Caco-2 (cell line): Measurements from ENCODE around the gene DSE. TPM values are rescaled to one million over a fixed set of nuclear protein-coding genes. Genes with fewer than 3 reads are reported as not detected.

Experiments used
- BruUV-seq: library from RNA; stranded (reverse); fragments of 400-500 nt; replicated peaks from 2 replicates; lab custom pipeline; 2021; lab: Mats Ljungman, UMichigan
- CTCF ChIA-PET: fragments of 300-600 bp; sonication (Branson Sonifier 250); formaldehyde crosslinking; loops from one replicate; lab custom pipeline; 2022; ENCODE audit warnings: antibody characterized with exemption; lab: Charles Lee
- POLR2A ChIA-PET: fragments of 300-600 bp; sonication (Branson Sonifier 250); formaldehyde crosslinking; loops from one replicate; lab custom pipeline; 2022; ENCODE audit warnings: antibody characterized with exemption; lab: Charles Lee
- DNase-seq, 2 experiments: peaks; one replicate each; pipeline versions ENCODE4 v3.0.0 to v3.0.0-alpha.2; 2020 to 2022
- H3K27me3 ChIP-seq: replicated peaks from 2 replicates; pipeline ENCODE4 v1.6.0; 2011; ENCODE audit warnings: low read length; ENCODE audit not compliant: control insufficient read depth, insufficient read depth
- H3K36me3 ChIP-seq: 2 replicates; pipeline ENCODE4 v1.5.1; 2011; ENCODE audit warnings: low read length; ENCODE audit not compliant: control insufficient read depth, insufficient read depth
- H3K4me1 ChIP-seq: fragments of 250-450 bp; sonication (Bioruptor Pico); 2 replicates; pipeline ENCODE4 v1.5.1; 2020; ENCODE audit warnings: mild to moderate bottlenecking
- H3K4me3 ChIP-seq: 2 replicates; pipeline ENCODE4 v1.5.1; 2011; ENCODE audit warnings: low read depth, mild to moderate bottlenecking, control low read depth, low read length
- H3K9me3 ChIP-seq: fragments of 250-450 bp; sonication (Bioruptor Pico); 2 replicates; pipeline ENCODE4 v1.5.1; 2020; ENCODE audit warnings: mild to moderate bottlenecking, moderate library complexity
- H3K27ac Mint-ChIP-seq: one replicate; pipeline ENCODE4 v1.8.0; 2022; ENCODE audit warnings: mixed read lengths; ENCODE audit not compliant: unreplicated experiment
- H3K27me3 Mint-ChIP-seq: one replicate; pipeline ENCODE4 v1.8.0; 2022; ENCODE audit warnings: mixed read lengths; ENCODE audit not compliant: insufficient read depth, unreplicated experiment
- H3K36me3 Mint-ChIP-seq: one replicate; pipeline ENCODE4 v1.8.0; 2022; ENCODE audit warnings: mild to moderate bottlenecking, mixed read lengths; ENCODE audit not compliant: insufficient read depth, unreplicated experiment
- H3K4me1 Mint-ChIP-seq: one replicate; pipeline ENCODE4 v1.8.0; 2022; ENCODE audit warnings: low read depth, mixed read lengths; ENCODE audit not compliant: unreplicated experiment
- H3K4me3 Mint-ChIP-seq: one replicate; pipeline ENCODE4 v1.8.0; 2022; ENCODE audit warnings: mild to moderate bottlenecking, moderate library complexity, mixed read lengths; ENCODE audit not compliant: unreplicated experiment
- H3K9me3 Mint-ChIP-seq: one replicate; pipeline ENCODE4 v1.8.0; 2022; ENCODE audit warnings: mixed read lengths; ENCODE audit not compliant: unreplicated experiment
- CTCF ChIP-seq, 2 experiments: fragments of 200-600 bp in 1 of 2; IDR thresholded peaks; 1 replicate in 1 of 2; 2 replicates in 1 of 2; pipeline versions ENCODE4 v1.5.1 to v1.8.0; 2011 to 2022; ENCODE audit warnings: antibody characterized with exemption in 1 of 2, control low read depth in 1 of 2, inconsistent platforms in 1 of 2, low read depth in 1 of 2, low read length in 1 of 2, mild to moderate bottlenecking in 1 of 2, moderate library complexity in 1 of 2; ENCODE audit not compliant: insufficient read depth in 1 of 2, severe bottlenecking in 1 of 2, unreplicated experiment in 1 of 2
- intact Hi-C: fragments of 100-400 bp; cut with micrococcal nuclease; formaldehyde crosslinking; loops from one replicate; pipeline ENCODE4 v1.10.0; 2022; ENCODE audit not compliant: unreplicated experiment
- total RNA-seq: library from RNA; stranded (reverse); gene quantifications from 2 replicates; pipeline ENCODE4 v1.2.3, GENCODE V29; 2022

Gene DSE
- total RNA-seq, 1 experiment from 2014 or later, result 2.8 TPM

DNA sequence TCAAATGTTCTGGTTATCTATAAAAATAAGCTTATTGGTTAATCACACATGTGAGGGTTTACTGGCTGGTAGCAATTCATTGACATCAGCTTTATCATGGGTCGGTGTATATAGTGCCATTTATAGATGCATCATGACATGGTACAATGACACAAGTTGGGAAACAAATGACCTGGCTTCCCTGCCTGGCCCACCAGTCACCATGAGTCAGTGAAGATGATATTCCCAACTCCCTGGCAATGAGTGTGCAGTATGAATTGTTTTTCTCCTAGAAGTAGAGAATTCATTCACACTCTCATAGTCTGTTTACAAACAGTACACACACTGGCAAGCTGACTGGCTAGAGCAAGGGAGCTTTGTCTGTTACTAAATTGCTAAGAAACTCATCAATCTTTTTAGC is 53.3 kb downstream of the DSE start:
- H3K9me3 ChIP-seq, result no peaks in the 10 kb centered on the region
- H3K4me1 ChIP-seq, result no peaks in the 10 kb centered on the region
- H3K9me3 Mint-ChIP-seq, result no peaks in the 10 kb centered on the region
- H3K27ac Mint-ChIP-seq, result no peak overlapping the region
- BruUV-seq, result no TSS peak
- ChIA-PET CTCF (no interaction called here), POLR2A (no interaction called here)
- intact Hi-C loops, result no loop called here
- H3K4me3 Mint-ChIP-seq, result no peak overlapping the region
- H3K36me3 ChIP-seq, result no peaks in the 10 kb centered on the region
- no peaks in the 10 kb centered on the region for H3K36me3 Mint-ChIP-seq
- TF ChIP-seq CTCF (IDR thresholded peaks at IDR 0.05; ENCODE audit: insufficient read depth in 1 of 2, low read depth in 1 of 2, low read length in 1 of 2, severe bottlenecking in 1 of 2, unreplicated experiment in 1 of 2), result no peak
- H3K27me3 Mint-ChIP-seq, result no peaks in the 10 kb centered on the region
- H3K4me3 ChIP-seq, result no peak overlapping the region
- no peaks in the 10 kb centered on the region; the same call in 1 of the 2 replicates for H3K27me3 ChIP-seq
- DNase-seq, result no peak
- no peaks in the 10 kb centered on the region for H3K4me1 Mint-ChIP-seq

DNA sequence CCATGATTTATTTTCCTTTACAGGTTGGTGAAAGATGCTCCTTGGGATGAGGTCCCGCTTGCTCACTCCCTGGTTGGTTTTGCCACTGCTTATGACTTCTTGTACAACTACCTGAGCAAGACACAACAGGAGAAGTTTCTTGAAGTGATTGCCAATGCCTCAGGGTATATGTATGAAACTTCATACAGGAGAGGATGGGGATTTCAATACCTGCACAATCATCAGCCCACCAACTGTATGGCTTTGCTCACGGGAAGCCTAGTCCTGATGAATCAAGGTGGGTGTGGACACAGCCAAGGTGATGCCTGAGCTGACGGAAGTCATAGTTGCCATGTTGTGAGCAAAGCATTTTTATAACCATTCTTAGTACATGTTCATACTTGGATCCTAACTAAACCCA is 55.8 kb downstream of the DSE start:
- no peaks in the 10 kb centered on the region; the same call in 1 of the 2 replicates for H3K27me3 ChIP-seq
- no peak for DNase-seq
- H3K36me3 ChIP-seq, result no peaks in the 10 kb centered on the region
- no peaks in the 10 kb centered on the region for H3K4me1 ChIP-seq
- CTCF ChIA-PET, result no interaction called here
- TF ChIP-seq CTCF (IDR thresholded peaks at IDR 0.05; ENCODE audit: insufficient read depth in 1 of 2, low read depth in 1 of 2, low read length in 1 of 2, severe bottlenecking in 1 of 2, unreplicated experiment in 1 of 2), result no peak
- no peaks in the 10 kb centered on the region for H3K9me3 ChIP-seq
- H3K27ac Mint-ChIP-seq, result no peak overlapping the region
- H3K9me3 Mint-ChIP-seq, result no peaks in the 10 kb centered on the region
- H3K4me3 ChIP-seq, result no peak overlapping the region
- no peaks in the 10 kb centered on the region for H3K4me1 Mint-ChIP-seq
- intact Hi-C loops, result no loop called here
- H3K27me3 Mint-ChIP-seq, result no peaks in the 10 kb centered on the region
- H3K36me3 Mint-ChIP-seq, result no peaks in the 10 kb centered on the region
- POLR2A ChIA-PET, result no interaction called here
- no peak overlapping the region for H3K4me3 Mint-ChIP-seq
- BruUV-seq, result no TSS peak

- CTCF ChIA-PET, result no interaction called here
- no peaks in the 10 kb centered on the region for H3K27me3 Mint-ChIP-seq
- POLR2A ChIA-PET, result no interaction called here
- Histone ChIP-seq H3K27me3 (no peaks in the 10 kb centered on the region; the same call in 1 of the 2 replicates), H3K9me3 (no peaks in the 10 kb centered on the region), H3K4me3 (no peak overlapping the region), H3K36me3 (no peaks in the 10 kb centered on the region), H3K4me1 (no peaks in the 10 kb centered on the region)
- H3K27ac Mint-ChIP-seq, result no peak overlapping the region
- no peak overlapping the region for H3K4me3 Mint-ChIP-seq
- intact Hi-C loops, result no loop called here
- no TSS peak for BruUV-seq
- TF ChIP-seq CTCF (IDR thresholded peaks at IDR 0.05; ENCODE audit: insufficient read depth in 1 of 2, low read depth in 1 of 2, low read length in 1 of 2, severe bottlenecking in 1 of 2, unreplicated experiment in 1 of 2), result no peak
- no peak for DNase-seq
- H3K36me3 Mint-ChIP-seq, result no peaks in the 10 kb centered on the region
- H3K4me1 Mint-ChIP-seq, result no peaks in the 10 kb centered on the region
- no peaks in the 10 kb centered on the region for H3K9me3 Mint-ChIP-seq
Observed at GRCh38 chr6:116429111-116429510, 58.4 kb downstream of the DSE start.
